ENCODE results near the gene FBXL20. TPM values are rescaled to one million over a fixed set of nuclear protein-coding genes. Genes with fewer than 3 reads are reported as not detected.
"Not testable (repeated sequence)": the region's sequence is repeated elsewhere in the genome, so short reads cannot be mapped to it uniquely, and the experiment has no call there.

FBXL20 gene
- total RNA-seq, 3 donors from 2014 or later (not counting 1 experiment from before 2014, with no cell fraction given), result 25.5 to 34.2 (median 32.4) TPM

GRCh38 chr17:39376434-39376833 lies 25.0 kb downstream of the FBXL20 start:
- ATAC-seq, result peak in 1 of 3 donors; percentile 40
- Histone ChIP-seq H3K4me3 (ENCODE audit: low read length) (no peak overlapping the region), H3K27ac (ENCODE audit: low read length) (no peak overlapping the region), H3K9me3 (ENCODE audit: control insufficient read depth, insufficient read depth, low read length) (no peaks in the 10 kb centered on the region), H3K36me3 (ENCODE audit: control insufficient read depth, insufficient read depth, low read length) (no peaks in the 10 kb centered on the region), H3K4me1 (ENCODE audit: control insufficient read depth, insufficient read depth, low read length) (peaks cover 9% of the 10 kb centered on the region), H3K27me3 (ENCODE audit: control insufficient read depth, insufficient read depth, low read length) (no peaks in the 10 kb centered on the region)
- intact Hi-C loops (cut with micrococcal nuclease), result no loop called here
- Mint-ChIP-seq H3K4me1 (peaks cover 34 to 37% of the 10 kb centered on the region in 2 donors), H3K4me3 (no peak overlapping the region), H3K36me3 (no peaks in the 10 kb centered on the region), H3K27ac (peak overlapping the region; percentile 38 to 69), H3K27me3 (ENCODE audit: low read depth in 2 of 2) (no peaks in the 10 kb centered on the region), H3K9me3 (no peaks in the 10 kb centered on the region)
- WGBS (ENCODE audit: insufficient coverage), result 47% methylated on average over 2 of the region's 2 CpGs
- DNase-seq, result no peak
- no peak for TF ChIP-seq CTCF (IDR thresholded peaks at IDR 0.05)

GRCh38 chr17:39367805-39368204 lies 33.6 kb downstream of the FBXL20 start:
- H3K4me3 Mint-ChIP-seq; H3K27me3 Mint-ChIP-seq (ENCODE audit: low read depth in 2 of 2); H3K27ac ChIP-seq (ENCODE audit: low read length); H3K27ac Mint-ChIP-seq; H3K9me3 Mint-ChIP-seq; H3K4me3 ChIP-seq (ENCODE audit: low read length); DNase-seq; H3K36me3 Mint-ChIP-seq; H3K36me3 ChIP-seq (ENCODE audit: control insufficient read depth, insufficient read depth, low read length); H3K9me3 ChIP-seq (ENCODE audit: control insufficient read depth, insufficient read depth, low read length); H3K4me1 ChIP-seq (ENCODE audit: control insufficient read depth, insufficient read depth, low read length); H3K27me3 ChIP-seq (ENCODE audit: control insufficient read depth, insufficient read depth, low read length); ATAC-seq; intact Hi-C loops (cut with micrococcal nuclease): not testable (repeated sequence)
- 100% methylated on average over 2 of the region's 4 CpGs for WGBS (ENCODE audit: insufficient coverage)
- H3K4me1 Mint-ChIP-seq, result peaks cover 6 to 15% of the 10 kb centered on the region in 2 donors

GRCh38 chr17:39365872-39366271 lies 35.6 kb downstream of the FBXL20 start:
- H3K27me3 ChIP-seq (ENCODE audit: control insufficient read depth, insufficient read depth, low read length), result no peaks in the 10 kb centered on the region
- WGBS (ENCODE audit: insufficient coverage), result 89% methylated on average over 2 of the region's 5 CpGs
- Mint-ChIP-seq H3K9me3 (no peaks in the 10 kb centered on the region), H3K4me3 (no peak overlapping the region), H3K36me3 (no peaks in the 10 kb centered on the region), H3K27ac (peak overlapping the region in 1 of 2 donors; percentile 34), H3K27me3 (ENCODE audit: low read depth in 2 of 2) (no peaks in the 10 kb centered on the region), H3K4me1 (peaks cover 4 to 16% of the 10 kb centered on the region in 2 donors)
- no peaks in the 10 kb centered on the region for H3K9me3 ChIP-seq (ENCODE audit: control insufficient read depth, insufficient read depth, low read length)
- no peak overlapping the region for H3K4me3 ChIP-seq (ENCODE audit: low read length)
- H3K36me3 ChIP-seq (ENCODE audit: control insufficient read depth, insufficient read depth, low read length), result no peaks in the 10 kb centered on the region
- no peak overlapping the region for H3K27ac ChIP-seq (ENCODE audit: low read length)
- TF ChIP-seq CTCF (IDR thresholded peaks at IDR 0.05), result no peak
- no peaks in the 10 kb centered on the region for H3K4me1 ChIP-seq (ENCODE audit: control insufficient read depth, insufficient read depth, low read length)
- ATAC-seq (no peak), DNase-seq (no peak)
- intact Hi-C loops (cut with micrococcal nuclease), result no loop called here

GRCh38 chr17:39365242-39365641 lies 36.2 kb downstream of the FBXL20 start:
- no peaks in the 10 kb centered on the region for H3K9me3 ChIP-seq (ENCODE audit: control insufficient read depth, insufficient read depth, low read length)
- H3K27ac Mint-ChIP-seq, result no peak overlapping the region
- no peak overlapping the region for H3K4me3 ChIP-seq (ENCODE audit: low read length)
- no peaks in the 10 kb centered on the region for H3K9me3 Mint-ChIP-seq
- intact Hi-C loops (cut with micrococcal nuclease), result no loop called here
- no peaks in the 10 kb centered on the region for H3K27me3 Mint-ChIP-seq (ENCODE audit: low read depth in 2 of 2)
- 97% methylated on average over 4 of the region's 4 CpGs for WGBS (ENCODE audit: insufficient coverage)
- ATAC-seq (no peak), DNase-seq (no peak)
- TF ChIP-seq CTCF (IDR thresholded peaks at IDR 0.05), result no peak
- peaks cover 6 to 22% of the 10 kb centered on the region in 2 donors for H3K4me1 Mint-ChIP-seq
- H3K27me3 ChIP-seq (ENCODE audit: control insufficient read depth, insufficient read depth, low read length), result no peaks in the 10 kb centered on the region
- H3K36me3 ChIP-seq (ENCODE audit: control insufficient read depth, insufficient read depth, low read length), result no peaks in the 10 kb centered on the region
- no peak overlapping the region for H3K27ac ChIP-seq (ENCODE audit: low read length)
- H3K4me3 Mint-ChIP-seq, result no peak overlapping the region
- H3K36me3 Mint-ChIP-seq, result no peaks in the 10 kb centered on the region
- H3K4me1 ChIP-seq (ENCODE audit: control insufficient read depth, insufficient read depth, low read length), result no peaks in the 10 kb centered on the region

Measured in natural killer cell (primary cell).